Measurements from ENCODE around the gene ATP8A1.

GRCh38 chr4:42588909-42589308 lies 68.0 kb downstream of the ATP8A1 start:
- no peak for TF ChIP-seq CTCF (IDR thresholded peaks at IDR 0.05)
- no peak for TF ChIP-seq POLR2A (IDR thresholded peaks at IDR 0.05)
- no peak for TF ChIP-seq POLR2AphosphoS5 (IDR thresholded peaks at IDR 0.05)
